ENCODE results near the gene BATF. TPM values are rescaled to one million over a fixed set of nuclear protein-coding genes. Genes with fewer than 3 reads are reported as not detected.

Gene BATF
- total RNA-seq, 1 experiment from 2014 or later, result 0.69 TPM

- no peak overlapping the region for H3K27ac ChIP-seq (ENCODE audit: low read depth, low read length)
- no peak for ATAC-seq
- DNase-seq (ENCODE audit: low read depth, low spot score), result no peak
- H3K9ac ChIP-seq (ENCODE audit: low read length), result no peak overlapping the region
- ChIA-PET POLR2A (no interaction called here), CTCF (no interaction called here), RAD21 (ENCODE audit: low non-redundant PET in 1 of 2, low total read pairs in 2 of 2, uncharacterized antibody in 2 of 2, unreplicated experiment in 2 of 2) (no interaction called here)
- no peak overlapping the region for H3K4me3 ChIP-seq (replicated peaks in 1 of 2; ENCODE audit: low read depth in 1 of 2, low read length in 2 of 2)
- TF ChIP-seq MAX (IDR thresholded peaks at IDR 0.05) (no peak), JUND (IDR thresholded peaks at IDR 0.05) (no peak), RAD21 (IDR thresholded peaks at IDR 0.05; ENCODE audit: low read depth) (no peak), CBX3 (IDR thresholded peaks at IDR 0.05; ENCODE audit: low read depth) (no peak)
- no peaks in the 10 kb centered on the region for H3K9me2 ChIP-seq (ENCODE audit: insufficient read depth)
- H3K4me2 ChIP-seq (ENCODE audit: low read length), result no peak overlapping the region
- intact Hi-C loops (cut with micrococcal nuclease), result no loop called here
- H2AFZ ChIP-seq (ENCODE audit: low read depth, low read length, poor library complexity, severe bottlenecking), result no peak overlapping the region
- BruUV-seq (replicated peaks), result no TSS peak
- no peaks in the 10 kb centered on the region for H3K79me2 ChIP-seq (ENCODE audit: insufficient read depth, low read length)
- H4K20me1 ChIP-seq (ENCODE audit: insufficient read depth), result no peaks in the 10 kb centered on the region
- no peaks in the 10 kb centered on the region for H3K4me1 ChIP-seq (ENCODE audit: control insufficient read depth in 1 of 2, insufficient read depth in 2 of 2, low read length in 2 of 2)
- peaks cover 0 to 8% of the 10 kb centered on the region in 2 experiments; a peak in 2 of 4 replicates for H3K9me3 ChIP-seq (ENCODE audit: control insufficient read depth in 1 of 2, insufficient read depth in 1 of 2, low read depth in 1 of 2, low read length in 2 of 2)
- H3K27me3 ChIP-seq (ENCODE audit: insufficient read depth, low read length), result no peaks in the 10 kb centered on the region
- H3K36me3 ChIP-seq (ENCODE audit: control insufficient read depth in 1 of 2, insufficient read depth in 2 of 2, low read length in 2 of 2), result no peaks in the 10 kb centered on the region
Measured at GRCh38 chr14:75506930-75507329, 15.3 kb upstream of the BATF start.

- H4K20me1 ChIP-seq (ENCODE audit: insufficient read depth), result no peaks in the 10 kb centered on the region
- peaks cover 0 to 8% of the 10 kb centered on the region in 2 experiments; a peak in 2 of 4 replicates for H3K9me3 ChIP-seq (ENCODE audit: control insufficient read depth in 1 of 2, insufficient read depth in 1 of 2, low read depth in 1 of 2, low read length in 2 of 2)
- no peak for DNase-seq (ENCODE audit: low read depth, low spot score)
- RAD21 ChIA-PET (ENCODE audit: low non-redundant PET in 1 of 2, low total read pairs in 2 of 2, uncharacterized antibody in 2 of 2, unreplicated experiment in 2 of 2), result no interaction called here
- H3K9me2 ChIP-seq (ENCODE audit: insufficient read depth), result no peaks in the 10 kb centered on the region
- H3K4me2 ChIP-seq (ENCODE audit: low read length), result no peak overlapping the region
- intact Hi-C loops (cut with micrococcal nuclease), result no loop called here
- no TSS peak for BruUV-seq (replicated peaks)
- H3K27me3 ChIP-seq (ENCODE audit: insufficient read depth, low read length), result no peaks in the 10 kb centered on the region
- POLR2A ChIA-PET, result no interaction called here
- CTCF ChIA-PET, result no interaction called here
- no peak overlapping the region for H3K9ac ChIP-seq (ENCODE audit: low read length)
- H3K27ac ChIP-seq (ENCODE audit: low read depth, low read length), result no peak overlapping the region
- no peaks in the 10 kb centered on the region for H3K4me1 ChIP-seq (ENCODE audit: control insufficient read depth in 1 of 2, insufficient read depth in 2 of 2, low read length in 2 of 2)
- ATAC-seq, result no peak
- no peaks in the 10 kb centered on the region for H3K36me3 ChIP-seq (ENCODE audit: control insufficient read depth in 1 of 2, insufficient read depth in 2 of 2, low read length in 2 of 2)
- no peak overlapping the region for H2AFZ ChIP-seq (ENCODE audit: low read depth, low read length, poor library complexity, severe bottlenecking)
- H3K4me3 ChIP-seq (replicated peaks in 1 of 2; ENCODE audit: low read depth in 1 of 2, low read length in 2 of 2), result no peak overlapping the region
- H3K79me2 ChIP-seq (ENCODE audit: insufficient read depth, low read length), result no peaks in the 10 kb centered on the region
- TF ChIP-seq REST (IDR thresholded peaks at IDR 0.05; ENCODE audit: low read depth), result no peak
- no peak for TF ChIP-seq ZBTB33 (IDR thresholded peaks at IDR 0.05; ENCODE audit: extremely low read depth, insufficient replicate concordance, low read length)
- TF ChIP-seq CBX3 (IDR thresholded peaks at IDR 0.05; ENCODE audit: low read depth), result no peak
- no peak for TF ChIP-seq CEBPB (IDR thresholded peaks at IDR 0.05; ENCODE audit: low read depth)
- no peak for TF ChIP-seq MAX (IDR thresholded peaks at IDR 0.05)
- no peak for TF ChIP-seq ATF3 (IDR thresholded peaks at IDR 0.05)
- TF ChIP-seq ELF1 (IDR thresholded peaks at IDR 0.05; ENCODE audit: borderline replicate concordance, low read depth), result no peak
- no peak for TF ChIP-seq SRF (IDR thresholded peaks at IDR 0.05; ENCODE audit: low read depth)
- no peak for TF ChIP-seq JUND (IDR thresholded peaks at IDR 0.05)
- TF ChIP-seq YY1 (IDR thresholded peaks at IDR 0.05; ENCODE audit: extremely low read depth, insufficient replicate concordance, low read depth, low read length), result no peak
- no peak for TF ChIP-seq EZH2phosphoT487 (IDR thresholded peaks at IDR 0.05; ENCODE audit: borderline replicate concordance)
- no peak for TF ChIP-seq FOSL1 (IDR thresholded peaks at IDR 0.05; ENCODE audit: low read depth)
- no peak for TF ChIP-seq TCF7L2 (IDR thresholded peaks at IDR 0.05; ENCODE audit: borderline replicate concordance, extremely low read depth, insufficient read depth, insufficient read length)
- no peak for TF ChIP-seq POLR2A (IDR thresholded peaks at IDR 0.05; ENCODE audit: borderline replicate concordance, extremely low read depth, insufficient read depth, insufficient read length)
- TF ChIP-seq ZFX (IDR thresholded peaks at IDR 0.05), result no peak
- no peak for TF ChIP-seq RAD21 (IDR thresholded peaks at IDR 0.05; ENCODE audit: low read depth)
Measured at GRCh38 chr14:75510547-75510946, 11.7 kb upstream of the BATF start.
